Upper lobe of right lung (tissue), 1 donor: Measurements from ENCODE around the gene ANKRD6. TPM values are rescaled to one million over a fixed set of nuclear protein-coding genes. Genes with fewer than 3 reads are reported as not detected.
A peak's percentile ranks its signal among the peaks of the same experiment; 100 is the strongest.

ENCODE experiments used
- ATAC-seq: fragments of 200-7000 bp; cut with Tn5 transposase; one replicate; pipeline ENCODE4 v1.9.1; 2020; ENCODE audit warnings: mild to moderate bottlenecking, moderate library complexity
- DNase-seq: peaks from one replicate; pipeline ENCODE4 v3.0.0-alpha.2; 2020
- H3K27ac ChIP-seq: fragments of 200-600 bp; one replicate; pipeline ENCODE4 v1.8.0; 2022
- H3K27me3 ChIP-seq: fragments of 200-600 bp; one replicate; pipeline ENCODE4 v1.8.0; 2022; ENCODE audit warnings: mild to moderate bottlenecking
- H3K36me3 ChIP-seq: fragments of 200-600 bp; one replicate; pipeline ENCODE4 v1.8.0; 2022
- H3K4me1 ChIP-seq: fragments of 200-600 bp; one replicate; pipeline ENCODE4 v1.8.0; 2022
- H3K4me3 ChIP-seq: fragments of 200-600 bp; one replicate; pipeline ENCODE4 v1.8.0; 2022; ENCODE audit warnings: mild to moderate bottlenecking
- H3K9me3 ChIP-seq: fragments of 200-600 bp; one replicate; pipeline ENCODE4 v1.8.0; 2022
- CTCF ChIP-seq: fragments of 200-600 bp; IDR thresholded peaks from one replicate; pipeline ENCODE4 v1.8.0; 2022; ENCODE audit warnings: antibody characterized with exemption
- intact Hi-C: fragments of 100-400 bp; cut with DNase I; formaldehyde crosslinking; loops from one replicate; pipeline ENCODE4 v1.11.0; 2022
- total RNA-seq: library from RNA; stranded (reverse); fragmentation: NEBNext Ultra II Directional; extraction: Animal tissue kit (Norgen Biotek cat#: 25700); gene quantifications from one replicate; pipeline ENCODE4 v1.2.1, GENCODE V29; 2021
- donor health status: DM: no; HTN: yes; CAD: no; lungs with severe emphysema.

ANKRD6 gene
- total RNA-seq, 1 donor from 2014 or later: 20.2 TPM

GRCh38 chr6:89555031-89555430 is 122.1 kb downstream of the ANKRD6 start:
- intact Hi-C loops: no loop called here
- Histone ChIP-seq H3K36me3 (no peaks in the 10 kb centered on the region), H3K9me3 (no peaks in the 10 kb centered on the region), H3K27ac (no peak overlapping the region), H3K27me3 (no peaks in the 10 kb centered on the region), H3K4me1 (no peaks in the 10 kb centered on the region), H3K4me3 (no peak overlapping the region)
- no peak for DNase-seq
- no peak for TF ChIP-seq CTCF
- ATAC-seq: no peak

DNA sequence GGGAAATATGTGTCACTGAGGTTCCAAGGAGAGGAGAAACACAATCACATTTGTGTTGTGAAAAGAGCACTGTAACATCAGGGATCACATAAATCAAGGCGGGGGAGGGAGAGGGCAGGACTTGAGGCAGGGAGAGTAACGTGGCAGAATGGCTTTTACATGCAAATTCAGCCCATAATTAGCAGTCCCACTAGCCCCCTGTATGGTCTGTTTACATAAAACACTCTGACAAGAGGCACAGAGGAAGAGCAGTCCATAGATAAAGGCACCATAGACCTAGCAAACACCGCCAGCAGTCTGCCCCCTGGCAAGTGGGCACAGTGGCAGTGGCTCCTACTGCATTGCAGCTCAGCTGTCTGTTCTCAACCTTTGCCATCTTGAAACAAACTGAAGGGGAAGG is 122.9 kb downstream of the ANKRD6 start:
- intact Hi-C loops: no loop called here
- ATAC-seq: no peak
- no peak for TF ChIP-seq CTCF
- no peak for DNase-seq
- H3K27me3 ChIP-seq: no peaks in the 10 kb centered on the region
- no peaks in the 10 kb centered on the region for H3K9me3 ChIP-seq
- no peak overlapping the region for H3K27ac ChIP-seq
- no peak overlapping the region for H3K4me3 ChIP-seq
- no peaks in the 10 kb centered on the region for H3K36me3 ChIP-seq
- no peaks in the 10 kb centered on the region for H3K4me1 ChIP-seq

DNA sequence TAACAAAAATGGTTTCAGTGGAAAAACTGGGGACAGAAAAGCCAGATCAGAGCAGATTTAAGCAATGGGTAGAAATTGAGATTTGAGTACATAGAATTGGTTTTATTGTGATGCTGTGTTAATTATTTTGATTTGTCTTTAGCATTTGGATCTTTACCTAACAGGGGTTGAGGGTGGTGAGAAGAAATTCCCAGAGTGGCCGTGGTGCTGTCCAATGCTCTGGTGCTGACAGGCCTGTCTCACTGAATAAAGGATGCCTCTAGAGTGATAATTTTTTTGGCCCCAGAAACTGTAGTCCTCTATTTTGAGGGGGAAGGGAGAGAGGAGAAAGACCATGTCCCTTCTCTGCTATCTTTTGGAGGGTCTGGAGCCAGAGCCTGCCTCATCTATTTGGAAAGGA is 126.5 kb downstream of the ANKRD6 start:
- no peak for TF ChIP-seq CTCF
- H3K27ac ChIP-seq: no peak overlapping the region

DNA sequence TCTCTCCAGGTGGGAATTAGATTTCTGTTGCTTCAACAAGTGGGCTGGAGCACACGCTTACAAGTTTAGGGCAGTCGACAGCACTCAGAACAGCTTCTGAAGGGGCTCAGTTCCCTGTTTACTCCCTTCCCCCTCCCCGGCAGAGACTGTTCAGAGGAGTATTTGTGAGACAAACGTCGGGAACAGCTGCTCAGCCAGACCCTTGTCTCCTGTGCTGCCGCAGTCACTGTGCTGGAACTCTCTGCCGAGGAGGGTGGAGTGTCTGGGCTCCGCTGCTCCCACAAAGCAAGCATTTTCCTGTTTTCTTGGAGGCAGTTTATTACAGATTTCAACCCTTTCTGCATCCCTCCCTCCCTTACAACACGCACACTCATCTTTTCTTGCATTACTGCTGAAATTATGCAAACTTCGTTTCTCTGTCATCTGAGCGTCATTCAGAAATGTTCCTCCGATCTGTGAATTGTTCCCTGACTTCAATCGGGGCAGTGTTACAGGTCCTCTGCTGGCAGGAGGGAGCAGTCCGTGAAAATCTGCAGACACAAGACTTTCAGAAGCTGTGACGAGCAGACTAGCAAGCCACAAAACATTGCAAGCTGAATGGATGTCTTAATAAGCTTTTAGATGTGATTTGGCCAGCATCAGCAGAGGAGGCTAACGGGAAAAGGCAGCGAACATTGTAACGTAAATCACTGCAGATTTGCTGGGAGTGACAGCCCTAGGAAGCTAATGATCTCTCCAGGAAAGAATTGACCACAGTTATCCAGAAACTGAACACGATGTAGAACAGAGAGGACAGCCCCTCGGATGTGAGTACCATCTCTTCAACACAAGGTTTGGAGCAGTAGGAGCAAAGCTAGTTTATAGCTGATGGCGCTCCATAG is 129.4 kb downstream of the ANKRD6 start:
- H3K27ac ChIP-seq: no peak overlapping the region
- H3K36me3 ChIP-seq: no peaks in the 10 kb centered on the region
- ATAC-seq: peak; percentile 35
- intact Hi-C loops: no loop called here
- no peak for DNase-seq
- no peaks in the 10 kb centered on the region for H3K9me3 ChIP-seq
- no peaks in the 10 kb centered on the region for H3K27me3 ChIP-seq
- H3K4me1 ChIP-seq: peaks cover 6% of the 10 kb centered on the region
- no peak for TF ChIP-seq CTCF
- peak overlapping the region; percentile 24 for H3K4me3 ChIP-seq

More for the DNA sequence above, 126.5 kb downstream of the ANKRD6 start:
- DNase-seq: no peak
- intact Hi-C loops: no loop called here
- Histone ChIP-seq H3K36me3 (no peaks in the 10 kb centered on the region), H3K9me3 (no peaks in the 10 kb centered on the region), H3K4me3 (no peak overlapping the region), H3K27me3 (no peaks in the 10 kb centered on the region), H3K4me1 (peaks cover 6% of the 10 kb centered on the region)
- ATAC-seq: no peak

DNA sequence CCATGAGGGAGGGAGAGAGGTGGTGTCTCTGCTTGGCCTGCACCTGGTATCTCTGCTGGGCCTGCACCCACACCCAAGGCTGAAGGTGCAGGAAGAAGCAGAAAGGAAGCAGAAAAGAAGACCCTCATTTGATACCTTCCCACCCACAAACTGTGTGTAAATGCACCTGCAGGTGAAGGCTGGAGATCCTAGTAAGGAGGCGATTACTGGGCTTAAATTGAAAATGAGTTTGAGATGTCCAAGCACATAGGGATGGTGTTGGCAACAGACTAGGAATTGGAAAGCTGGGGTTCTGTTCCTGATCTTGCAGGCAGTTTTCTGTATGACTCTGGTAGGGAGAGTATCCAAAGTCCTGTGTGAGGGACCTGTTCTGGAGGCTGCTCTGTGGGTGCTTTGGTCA is 130.9 kb downstream of the ANKRD6 start:
- H3K9me3 ChIP-seq: no peaks in the 10 kb centered on the region
- no peaks in the 10 kb centered on the region for H3K36me3 ChIP-seq
- peaks cover 6% of the 10 kb centered on the region for H3K4me1 ChIP-seq
- intact Hi-C loops: no loop called here
- H3K27ac ChIP-seq: no peak overlapping the region
- H3K4me3 ChIP-seq: no peak overlapping the region
- DNase-seq: no peak
- H3K27me3 ChIP-seq: no peaks in the 10 kb centered on the region
- TF ChIP-seq CTCF: no peak
- ATAC-seq: no peak
